Measurements from ENCODE around the gene OR9A2. TPM values are rescaled to one million over a fixed set of nuclear protein-coding genes. Genes with fewer than 3 reads are reported as not detected.

Gene OR9A2
- total RNA-seq, 4 donors from 2014 or later: 1.2 TPM; not detected in 3

- Histone ChIP-seq H3K4me3 (replicated peaks in 1 of 3) (peak overlapping the region in 1 of 3 donors; percentile 11), H3K4me1 (peaks cover 0 to 7% of the 10 kb centered on the region in 2 donors), H3K27ac (no peak overlapping the region), H3K36me3 (no peaks in the 10 kb centered on the region), H3K9me3 (no peaks in the 10 kb centered on the region), H3K27me3 (no peaks in the 10 kb centered on the region)
- intact Hi-C loops (cut with DNase I): loop anchor here (10.0 kb wide), 2 partner anchors 118 to 148 kb away; partner anchors contain the start of genes EPHB6 and TRPV6
- WGBS, 2 donors: 49 to 52% methylated on average over 5 of the region's 5 CpGs
- DNase-seq: peak; percentile 80 to 81
- TF ChIP-seq POLR2A (IDR thresholded peaks at IDR 0.05) (no peak), CTCF (IDR thresholded peaks at IDR 0.05) (no peak)
Observed at GRCh38 chr7:143002898-143003297, 24.0 kb downstream of the OR9A2 start.

GRCh38 chr7:143002106-143002505 lies 24.8 kb downstream of the OR9A2 start:
- no peaks in the 10 kb centered on the region for H3K36me3 ChIP-seq
- H3K9me3 ChIP-seq: no peaks in the 10 kb centered on the region
- H3K27me3 ChIP-seq: no peaks in the 10 kb centered on the region
- no peak overlapping the region for H3K4me3 ChIP-seq (replicated peaks in 1 of 3)
- no peak overlapping the region for H3K27ac ChIP-seq
- intact Hi-C loops (cut with DNase I): loop anchor here (10.0 kb wide), 2 partner anchors 117 to 147 kb away; partner anchors contain the start of genes EPHB6 and TRPV6
- no peak for DNase-seq
- WGBS, 2 donors: 48 to 54% methylated on average over 3 of the region's 3 CpGs
- TF ChIP-seq CTCF (IDR thresholded peaks at IDR 0.05) (peak in 3 of 6 experiments; percentile 20 to 42 (median 34)), POLR2A (IDR thresholded peaks at IDR 0.05) (no peak)
- peaks cover 0 to 7% of the 10 kb centered on the region in 2 donors for H3K4me1 ChIP-seq

GRCh38 chr7:143000648-143001047 lies 26.3 kb downstream of the OR9A2 start:
- intact Hi-C loops (cut with DNase I): loop anchor here (10.0 kb wide), 2 partner anchors 116 to 146 kb away; partner anchors contain the start of genes EPHB6 and TRPV6
- H3K27me3 ChIP-seq: no peaks in the 10 kb centered on the region
- H3K4me3 ChIP-seq (replicated peaks in 1 of 3): no peak overlapping the region
- H3K9me3 ChIP-seq: no peaks in the 10 kb centered on the region
- WGBS, 2 donors: 92 to 95% methylated on average over 2 of the region's 2 CpGs
- H3K4me1 ChIP-seq: peaks cover 0 to 7% of the 10 kb centered on the region in 2 donors
- TF ChIP-seq CTCF (IDR thresholded peaks at IDR 0.05) (no peak), POLR2A (IDR thresholded peaks at IDR 0.05) (no peak)
- no peak overlapping the region for H3K27ac ChIP-seq
- DNase-seq: no peak
- no peaks in the 10 kb centered on the region for H3K36me3 ChIP-seq

- H3K36me3 ChIP-seq: no peaks in the 10 kb centered on the region
- TF ChIP-seq CTCF (IDR thresholded peaks at IDR 0.05) (no peak), POLR2A (IDR thresholded peaks at IDR 0.05) (no peak)
- H3K27me3 ChIP-seq: no peaks in the 10 kb centered on the region
- intact Hi-C loops (cut with DNase I): loop anchor here (10.0 kb wide), 2 partner anchors 115 to 145 kb away; partner anchors contain the start of genes EPHB6 and TRPV6
- no peak overlapping the region for H3K27ac ChIP-seq
- H3K9me3 ChIP-seq: no peaks in the 10 kb centered on the region
- peaks cover 0 to 7% of the 10 kb centered on the region in 2 donors for H3K4me1 ChIP-seq
- DNase-seq: no peak
- no peak overlapping the region for H3K4me3 ChIP-seq (replicated peaks in 1 of 3)
Observed at GRCh38 chr7:142999793-143000192, 27.1 kb downstream of the OR9A2 start.

GRCh38 chr7:142998966-142999365 lies 28.0 kb downstream of the OR9A2 start:
- Histone ChIP-seq H3K4me3 (replicated peaks in 1 of 3) (no peak overlapping the region), H3K27me3 (no peaks in the 10 kb centered on the region), H3K36me3 (no peaks in the 10 kb centered on the region), H3K4me1 (peaks cover 0 to 7% of the 10 kb centered on the region in 2 donors), H3K27ac (no peak overlapping the region), H3K9me3 (no peaks in the 10 kb centered on the region)
- TF ChIP-seq POLR2A (IDR thresholded peaks at IDR 0.05): no peak
- no peak for TF ChIP-seq CTCF (IDR thresholded peaks at IDR 0.05)
- intact Hi-C loops (cut with DNase I): no loop called here
- no peak for DNase-seq
- WGBS, 2 donors: 93 to 94% methylated on average over 6 of the region's 6 CpGs
